Activated B cell treated with CpG ODN at 0.5 μM for 24 hours (primary cell): ENCODE data around the gene BNIP3. TPM values are rescaled to one million over a fixed set of nuclear protein-coding genes. Genes with fewer than 3 reads are reported as not detected.

Source experiments
- ATAC-seq: fragments of 200-7000 bp; cut with Tn5 transposase; one replicate; pipeline ENCODE4 v1.10.0; 2021; ENCODE audit warnings: low read depth, mild to moderate bottlenecking, moderate library complexity
- CTCF ChIA-PET: fragments of 350-600 bp; sonication (Branson Sonifier 250); formaldehyde crosslinking; loops from one replicate; lab custom pipeline; 2021; ENCODE audit warnings: antibody characterized with exemption; lab: Charles Lee
- POLR2A ChIA-PET: fragments of 350-600 bp; sonication (Branson Sonifier 250); formaldehyde crosslinking; loops from one replicate; lab custom pipeline; 2021; ENCODE audit warnings: antibody characterized with exemption; lab: Charles Lee
- DNase-seq: peaks from one replicate; pipeline ENCODE4 v3.0.0; 2022
- H3K27ac Mint-ChIP-seq: one replicate; pipeline ENCODE4 v1.8.0; 2020; ENCODE audit warnings: mixed read lengths
- H3K27me3 Mint-ChIP-seq: one replicate; pipeline ENCODE4 v1.8.0; 2021; ENCODE audit warnings: mixed read lengths
- H3K36me3 Mint-ChIP-seq: one replicate; pipeline ENCODE4 v1.8.0; 2021; ENCODE audit warnings: low read depth, mixed read lengths
- H3K4me1 Mint-ChIP-seq: one replicate; pipeline ENCODE4 v1.8.0; 2021; ENCODE audit warnings: mixed read lengths
- H3K4me3 Mint-ChIP-seq: one replicate; pipeline ENCODE4 v1.8.0; 2020; ENCODE audit warnings: mild to moderate bottlenecking, mixed read lengths
- H3K9me3 Mint-ChIP-seq: one replicate; pipeline ENCODE4 v1.8.0; 2020; ENCODE audit warnings: mixed read lengths
- CTCF ChIP-seq: fragments of 200-600 bp; IDR thresholded peaks from one replicate; pipeline ENCODE4 v1.8.0; 2022; ENCODE audit warnings: antibody characterized with exemption, mild to moderate bottlenecking
- intact Hi-C: fragments of 100-400 bp; cut with micrococcal nuclease; formaldehyde crosslinking; loops from one replicate; pipeline ENCODE4 v1.15.1; 2024
- total RNA-seq: library from RNA; stranded (reverse); gene quantifications from 2 replicates; pipeline ENCODE4 v1.2.3, GENCODE V29; 2022

BNIP3 gene
- total RNA-seq, 1 donor from 2014 or later = 10.6 TPM

GRCh38 chr10:131943021-131943814, 38.5 kb downstream of the BNIP3 start:
- no peaks in the 10 kb centered on the region for H3K9me3 Mint-ChIP-seq
- intact Hi-C loops = loop anchor here (1.0 kb wide), 1 partner anchor 58 kb away; no protein-coding TSS in a partner anchor
- ATAC-seq (no peak), DNase-seq (no peak)
- CTCF ChIA-PET = no interaction called here
- H3K27ac Mint-ChIP-seq = no peak overlapping the region
- no peaks in the 10 kb centered on the region for H3K4me1 Mint-ChIP-seq
- POLR2A ChIA-PET = no interaction called here
- H3K4me3 Mint-ChIP-seq = no peak overlapping the region
- no peak for TF ChIP-seq CTCF
- H3K36me3 Mint-ChIP-seq = peaks cover 86% of the 10 kb centered on the region
- H3K27me3 Mint-ChIP-seq = no peaks in the 10 kb centered on the region

GRCh38 chr10:131942455-131942854, 39.3 kb downstream of the BNIP3 start:
- CTCF ChIA-PET = no interaction called here
- ATAC-seq (no peak), DNase-seq (no peak)
- POLR2A ChIA-PET = no interaction called here
- intact Hi-C loops = no loop called here
- H3K4me1 Mint-ChIP-seq = no peaks in the 10 kb centered on the region
- no peak overlapping the region for H3K27ac Mint-ChIP-seq
- no peaks in the 10 kb centered on the region for H3K9me3 Mint-ChIP-seq
- no peak for TF ChIP-seq CTCF
- H3K4me3 Mint-ChIP-seq = no peak overlapping the region
- no peaks in the 10 kb centered on the region for H3K27me3 Mint-ChIP-seq
- peaks cover 85% of the 10 kb centered on the region for H3K36me3 Mint-ChIP-seq

- ChIA-PET POLR2A (no interaction called here), CTCF (no interaction called here)
- H3K9me3 Mint-ChIP-seq = no peaks in the 10 kb centered on the region
- TF ChIP-seq CTCF = no peak
- no peak overlapping the region for H3K27ac Mint-ChIP-seq
- peaks cover 2% of the 10 kb centered on the region for H3K4me1 Mint-ChIP-seq
- H3K27me3 Mint-ChIP-seq = no peaks in the 10 kb centered on the region
- intact Hi-C loops = no loop called here
- H3K36me3 Mint-ChIP-seq = peaks cover 73% of the 10 kb centered on the region
- H3K4me3 Mint-ChIP-seq = no peak overlapping the region
- ATAC-seq (no peak), DNase-seq (no peak)
Observed at GRCh38 chr10:131938681-131939080, 43.0 kb downstream of the BNIP3 start.

GRCh38 chr10:131937836-131938235, 43.9 kb downstream of the BNIP3 start:
- no peaks in the 10 kb centered on the region for H3K27me3 Mint-ChIP-seq
- H3K36me3 Mint-ChIP-seq = peaks cover 65% of the 10 kb centered on the region
- H3K4me3 Mint-ChIP-seq = no peak overlapping the region
- ATAC-seq = no peak
- no peak overlapping the region for H3K27ac Mint-ChIP-seq
- no peak for TF ChIP-seq CTCF
- DNase-seq = no peak
- ChIA-PET POLR2A (no interaction called here), CTCF (no interaction called here)
- no peaks in the 10 kb centered on the region for H3K9me3 Mint-ChIP-seq
- intact Hi-C loops = no loop called here
- peaks cover 2% of the 10 kb centered on the region for H3K4me1 Mint-ChIP-seq

GRCh38 chr10:131936736-131937135, 45.0 kb downstream of the BNIP3 start:
- POLR2A ChIA-PET = no interaction called here
- intact Hi-C loops = no loop called here
- Mint-ChIP-seq H3K4me3 (no peak overlapping the region), H3K4me1 (peaks cover 2% of the 10 kb centered on the region), H3K36me3 (peaks cover 57% of the 10 kb centered on the region), H3K9me3 (no peaks in the 10 kb centered on the region), H3K27ac (no peak overlapping the region), H3K27me3 (no peaks in the 10 kb centered on the region)
- no peak for DNase-seq
- CTCF ChIA-PET = no interaction called here
- no peak for TF ChIP-seq CTCF
- ATAC-seq = no peak
